Measurements from ENCODE around the gene UNC45A. TPM values are rescaled to one million over a fixed set of nuclear protein-coding genes. Genes with fewer than 3 reads are reported as not detected.
"Not testable (repeated sequence)": the region's sequence is repeated elsewhere in the genome, so short reads cannot be mapped to it uniquely, and the experiment has no call there.

Gene UNC45A
- total RNA-seq, 1 experiment from 2014 or later: 68.4 TPM

- TF ChIP-seq EZH2phosphoT487 (IDR thresholded peaks at IDR 0.05; ENCODE audit: borderline replicate concordance, low read length) (no peak), CTCF (conservative IDR thresholded peaks at IDR 0.05; ENCODE audit: low read depth, low read length) (no peak), EZH2 (IDR thresholded peaks at IDR 0.05; ENCODE audit: low read length, unreplicated experiment) (no peak)
- CTCF ChIA-PET: no interaction called here
Observed at GRCh38 chr15:90924375-90924774, 10.7 kb upstream of the UNC45A start.

GRCh38 chr15:90926766-90927165, 8.3 kb upstream of the UNC45A start:
- ATAC-seq; H3K9me2 ChIP-seq (replicated peaks; ENCODE audit: low read length); H4K20me1 ChIP-seq (ENCODE audit: low read length); H3K9me3 ChIP-seq (ENCODE audit: low read length); CTCF ChIA-PET; H3K4me3 ChIP-seq (ENCODE audit: low read length); POLR2A ChIA-PET (ENCODE audit: unreplicated experiment); H3K79me2 ChIP-seq (ENCODE audit: low read length); H3F3A ChIP-seq (ENCODE audit: low read length, unreplicated experiment); H3K36me3 ChIP-seq (ENCODE audit: low read depth, low read length); H3K4me2 ChIP-seq (ENCODE audit: low read length); H3K27me3 ChIP-seq (ENCODE audit: low read length); intact Hi-C loops (cut with micrococcal nuclease); DNase-seq; H3K9ac ChIP-seq (ENCODE audit: low read length); BruUV-seq (replicated peaks); H3K27ac ChIP-seq (ENCODE audit: low read length); H2AFZ ChIP-seq (ENCODE audit: low read length): not testable (repeated sequence)
- peaks cover 18% of the 10 kb centered on the region for H3K4me1 ChIP-seq (ENCODE audit: insufficient read depth, low read length)

More at GRCh38 chr15:90924375-90924774, 10.7 kb upstream of the UNC45A start:
- ATAC-seq (no peak), DNase-seq (no peak)
- Histone ChIP-seq H4K20me1 (ENCODE audit: low read length) (no peaks in the 10 kb centered on the region), H3K36me3 (ENCODE audit: low read depth, low read length) (no peaks in the 10 kb centered on the region), H3K9me3 (ENCODE audit: low read length) (no peaks in the 10 kb centered on the region), H2AFZ (ENCODE audit: low read length) (no peak overlapping the region), H3K4me1 (ENCODE audit: insufficient read depth, low read length) (peaks cover 3% of the 10 kb centered on the region; the same call in 1 of the 2 replicates), H3K27me3 (ENCODE audit: low read length) (no peaks in the 10 kb centered on the region), H3K4me2 (ENCODE audit: low read length) (no peak overlapping the region), H3K9ac (ENCODE audit: low read length) (no peak overlapping the region), H3K4me3 (ENCODE audit: low read length) (no peak overlapping the region), H3K27ac (ENCODE audit: low read length) (no peak overlapping the region), H3F3A (ENCODE audit: low read length, unreplicated experiment) (no peaks in the 10 kb centered on the region), H3K79me2 (ENCODE audit: low read length) (no peaks in the 10 kb centered on the region), H3K9me2 (replicated peaks; ENCODE audit: low read length) (no peaks in the 10 kb centered on the region)
- intact Hi-C loops (cut with micrococcal nuclease): no loop called here
- no TSS peak for BruUV-seq (replicated peaks)
- POLR2A ChIA-PET (ENCODE audit: unreplicated experiment): no interaction called here

GRCh38 chr15:90928106-90928505, 7.0 kb upstream of the UNC45A start:
- H3K4me1 ChIP-seq (ENCODE audit: insufficient read depth, low read length): peaks cover 24% of the 10 kb centered on the region
- H3K27ac ChIP-seq (ENCODE audit: low read length); H3K9ac ChIP-seq (ENCODE audit: low read length); H3K4me2 ChIP-seq (ENCODE audit: low read length); H3K9me2 ChIP-seq (replicated peaks; ENCODE audit: low read length); H4K20me1 ChIP-seq (ENCODE audit: low read length); H3K4me3 ChIP-seq (ENCODE audit: low read length); DNase-seq; H3K9me3 ChIP-seq (ENCODE audit: low read length); POLR2A ChIA-PET (ENCODE audit: unreplicated experiment); BruUV-seq (replicated peaks); H3K79me2 ChIP-seq (ENCODE audit: low read length); intact Hi-C loops (cut with micrococcal nuclease); H2AFZ ChIP-seq (ENCODE audit: low read length); H3K36me3 ChIP-seq (ENCODE audit: low read depth, low read length); H3F3A ChIP-seq (ENCODE audit: low read length, unreplicated experiment); ATAC-seq; CTCF ChIA-PET; H3K27me3 ChIP-seq (ENCODE audit: low read length): not testable (repeated sequence)
